ENCODE results near the gene HRH4. TPM values are rescaled to one million over a fixed set of nuclear protein-coding genes. Genes with fewer than 3 reads are reported as not detected.

HRH4 gene, protein sequence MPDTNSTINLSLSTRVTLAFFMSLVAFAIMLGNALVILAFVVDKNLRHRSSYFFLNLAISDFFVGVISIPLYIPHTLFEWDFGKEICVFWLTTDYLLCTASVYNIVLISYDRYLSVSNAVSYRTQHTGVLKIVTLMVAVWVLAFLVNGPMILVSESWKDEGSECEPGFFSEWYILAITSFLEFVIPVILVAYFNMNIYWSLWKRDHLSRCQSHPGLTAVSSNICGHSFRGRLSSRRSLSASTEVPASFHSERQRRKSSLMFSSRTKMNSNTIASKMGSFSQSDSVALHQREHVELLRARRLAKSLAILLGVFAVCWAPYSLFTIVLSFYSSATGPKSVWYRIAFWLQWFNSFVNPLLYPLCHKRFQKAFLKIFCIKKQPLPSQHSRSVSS
- total RNA-seq: 0.05 and 0.30 TPM in 2 replicates

DNA sequence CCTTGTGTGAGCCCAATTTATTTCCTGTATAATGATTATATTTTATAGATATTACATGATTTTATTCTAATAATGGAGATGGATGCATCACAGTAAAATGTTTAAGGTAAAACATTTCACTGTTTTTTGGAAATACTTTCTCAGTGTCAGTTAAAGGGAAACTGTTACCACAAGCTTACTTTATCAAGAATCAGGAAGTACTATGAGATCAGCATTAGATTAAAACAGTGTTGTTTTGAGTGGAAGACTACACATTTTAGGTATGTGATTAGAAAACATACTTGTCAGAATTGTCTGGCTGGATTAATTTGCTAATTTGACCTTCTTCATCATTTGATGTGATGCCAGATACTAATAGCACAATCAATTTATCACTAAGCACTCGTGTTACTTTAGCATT is at the start of gene HRH4:
Gene HRH4, plus strand, starts transcription at position 250 of the 400 bp plus-strand sequence. Its CDS starts 92 bp downstream, at position 342.

DNA sequence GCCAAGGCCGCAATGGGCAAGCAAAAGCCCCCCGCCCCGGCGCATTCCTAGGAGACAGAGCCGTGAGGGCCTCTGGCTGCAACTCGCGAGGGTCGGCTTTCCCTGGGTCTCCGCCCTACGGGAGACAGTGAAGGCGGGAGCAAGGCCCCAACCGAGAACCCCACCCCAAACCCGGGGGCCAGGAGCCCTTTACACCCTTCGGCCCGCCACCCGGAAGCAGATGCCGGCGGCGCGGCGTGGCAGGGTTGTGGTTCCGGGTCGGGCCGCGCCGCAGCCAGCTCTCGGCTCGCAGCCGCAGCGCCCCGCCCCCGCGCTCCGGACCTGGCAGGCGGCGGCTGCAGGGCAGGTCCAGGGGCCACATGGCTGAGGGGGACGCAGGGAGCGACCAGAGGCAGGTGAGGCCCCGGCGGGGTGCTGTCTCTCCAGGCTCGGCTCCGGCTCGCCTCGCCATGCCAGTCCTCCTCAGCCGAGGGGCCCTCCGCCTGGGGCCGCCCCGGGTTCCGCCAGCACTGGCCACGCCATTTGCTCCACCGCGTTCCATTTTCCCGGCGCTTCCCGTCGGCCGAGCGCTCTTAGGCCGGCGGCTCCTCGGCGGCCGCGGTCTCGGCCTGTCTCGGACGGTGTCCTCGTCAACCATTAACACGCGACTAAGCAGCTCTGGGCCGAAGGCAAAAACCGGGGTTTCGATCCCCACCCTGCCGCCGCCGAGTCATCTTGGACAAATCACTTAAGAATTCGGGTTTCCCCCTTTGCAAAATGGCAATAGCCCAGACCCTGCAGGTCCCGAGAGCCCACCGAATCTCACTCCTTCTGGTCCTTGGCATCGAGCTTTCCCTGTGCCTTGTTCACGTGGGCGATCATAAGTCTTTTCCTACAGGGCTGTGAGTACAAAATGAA is 33.8 kb upstream of the HRH4 start, which contains the start of gene IMPACT:
Gene IMPACT, plus strand, starts transcription at position 273 of the 897 bp plus-strand sequence. Its CDS starts 87 bp downstream, at position 360.

Other genes with a start within 250 kb of the HRH4 start
- 19.3 and 40.1 TPM in 2 replicates for gene OSBPL1A, start 62.8 kb upstream of the HRH4 start, total RNA-seq
- 33.6 and 34.0 TPM in 2 replicates for gene IMPACT, start 34.0 kb upstream of the HRH4 start, total RNA-seq

All from smooth muscle cell of the umbilical artery (primary cell).